Head of caudate nucleus (tissue), 42 donors: ENCODE data around the gene ADCY9.
A peak's percentile ranks its signal among the peaks of the same experiment; 100 is the strongest.
"Not testable (repeated sequence)": the region's sequence is repeated elsewhere in the genome, so short reads cannot be mapped to it uniquely, and the experiment has no call there.

Experiments
- DNase-seq, 42 donors: peaks; one replicate each; pipeline versions ENCODE4 v3.0.0 to v3.0.0-alpha.2; 2020 to 2021; ENCODE audit warnings: mixed read lengths in 7 of 42
- intact Hi-C: fragments of 100-400 bp; cut with DNase I; formaldehyde crosslinking; loops from one replicate; pipeline ENCODE4 v1.15.0; 2022

ADCY9 gene

DNA sequence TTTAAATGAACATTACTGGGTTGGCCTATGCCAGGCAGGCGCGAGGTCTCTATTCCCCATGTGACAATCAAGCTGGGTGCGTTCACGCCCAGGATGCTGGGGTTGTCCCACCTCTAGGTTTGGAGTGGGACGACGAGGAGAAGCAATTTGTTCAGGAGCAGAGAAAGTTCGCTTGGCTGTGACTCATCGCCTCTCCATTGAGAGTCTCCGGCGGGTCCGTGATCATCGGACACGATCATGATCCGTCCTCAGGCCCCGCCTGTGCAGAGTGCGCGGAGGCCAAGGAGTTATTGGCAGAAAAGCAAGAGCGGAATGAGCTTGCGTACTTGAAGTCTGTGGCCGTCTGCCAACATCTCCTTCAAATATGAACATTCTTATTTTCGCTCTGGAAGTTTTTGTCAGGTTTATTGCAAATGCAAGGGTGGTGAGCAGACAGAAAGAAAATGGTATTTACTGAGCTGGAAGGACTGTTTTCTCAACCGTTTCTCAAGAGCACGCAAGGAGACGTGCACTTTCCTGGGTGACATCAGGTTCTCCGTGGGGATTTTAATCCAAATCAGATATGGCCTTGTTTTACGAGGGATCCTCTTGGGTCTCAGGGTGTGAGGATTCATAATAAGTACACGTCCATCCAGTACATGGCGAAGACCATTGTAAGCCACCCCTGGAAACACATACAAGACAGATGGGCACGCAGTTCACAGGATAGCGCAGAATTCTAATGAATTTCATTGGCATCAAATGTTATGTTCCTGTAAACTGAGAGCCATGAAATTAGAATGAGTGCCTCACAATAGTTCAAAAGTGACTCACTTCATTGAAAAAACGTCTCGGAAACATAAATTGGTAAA is 165.7 kb downstream of the ADCY9 start:
- intact Hi-C loops: no loop called here
- DNase-seq: no peak

- intact Hi-C loops: no loop called here
These were observed 166.3 kb downstream of the ADCY9 start for GRCh38 chr16:3949946-3950342.

GRCh38 chr16:3949287-3949686 is 167.0 kb downstream of the ADCY9 start:
- no peak for DNase-seq
- intact Hi-C loops: no loop called here

More at GRCh38 chr16:3949946-3950342, 166.3 kb downstream of the ADCY9 start:
- DNase-seq: no peak

DNA sequence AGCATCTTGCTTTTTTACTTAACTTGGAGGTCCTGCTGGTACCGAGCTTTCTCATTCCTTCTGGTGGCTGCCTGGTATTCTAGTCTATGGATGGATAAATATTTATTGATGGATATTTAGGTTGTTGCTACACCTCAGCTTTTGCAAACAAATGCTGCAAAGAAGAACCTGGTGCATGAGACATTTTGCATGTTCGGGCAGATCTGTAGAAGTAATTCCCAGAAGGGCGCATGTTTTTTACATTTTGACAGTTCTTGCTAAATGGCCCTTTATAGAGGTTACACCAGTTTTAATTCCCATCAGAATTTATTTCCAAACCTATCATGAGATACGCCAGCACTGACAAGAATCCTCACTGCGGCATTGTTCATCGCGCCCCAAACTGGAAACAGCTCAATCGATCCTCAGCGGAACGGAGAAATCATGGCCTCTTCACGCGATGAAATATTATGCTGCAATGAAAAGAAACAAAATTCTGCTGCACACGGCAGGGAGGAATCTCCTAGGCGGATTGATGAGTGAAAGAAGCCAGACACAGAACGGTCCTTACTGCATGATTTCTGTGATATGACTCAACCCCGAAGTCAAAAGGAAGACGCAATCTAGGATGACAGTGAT is 167.8 kb downstream of the ADCY9 start:
- peak in 1 of 42 donors; percentile 26 for DNase-seq
- intact Hi-C loops: no loop called here

DNA sequence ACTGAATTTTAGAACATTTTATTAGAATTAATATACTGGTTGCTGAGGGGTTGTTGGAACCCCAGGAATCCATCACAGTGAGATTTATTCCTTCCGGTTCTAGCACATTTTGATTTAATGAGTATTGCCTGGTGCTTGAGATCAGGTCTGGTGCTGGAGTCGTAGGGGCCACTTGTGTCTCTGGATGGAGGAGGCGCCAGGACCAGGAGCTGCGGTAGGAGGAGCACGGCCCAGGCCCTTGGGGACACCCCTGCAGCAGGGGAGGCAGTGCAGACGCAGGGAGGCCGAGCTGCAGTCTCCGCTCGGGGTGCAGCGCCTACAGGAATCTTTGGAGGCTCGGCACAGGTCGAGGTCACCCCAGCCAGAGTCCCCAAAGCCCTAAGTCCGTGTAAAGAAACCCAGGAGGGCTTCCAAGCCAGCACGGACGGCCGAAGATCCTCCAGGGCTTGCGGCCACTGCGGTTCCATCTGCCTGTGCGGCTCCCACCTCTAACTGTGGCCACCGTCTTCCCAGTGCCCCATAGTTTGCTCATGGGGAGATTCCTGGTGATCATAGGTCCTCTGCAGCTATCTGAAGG is 169.6 kb downstream of the ADCY9 start:
- DNase-seq: peak in 1 of 42 donors; percentile 18
- intact Hi-C loops: no loop called here

DNA sequence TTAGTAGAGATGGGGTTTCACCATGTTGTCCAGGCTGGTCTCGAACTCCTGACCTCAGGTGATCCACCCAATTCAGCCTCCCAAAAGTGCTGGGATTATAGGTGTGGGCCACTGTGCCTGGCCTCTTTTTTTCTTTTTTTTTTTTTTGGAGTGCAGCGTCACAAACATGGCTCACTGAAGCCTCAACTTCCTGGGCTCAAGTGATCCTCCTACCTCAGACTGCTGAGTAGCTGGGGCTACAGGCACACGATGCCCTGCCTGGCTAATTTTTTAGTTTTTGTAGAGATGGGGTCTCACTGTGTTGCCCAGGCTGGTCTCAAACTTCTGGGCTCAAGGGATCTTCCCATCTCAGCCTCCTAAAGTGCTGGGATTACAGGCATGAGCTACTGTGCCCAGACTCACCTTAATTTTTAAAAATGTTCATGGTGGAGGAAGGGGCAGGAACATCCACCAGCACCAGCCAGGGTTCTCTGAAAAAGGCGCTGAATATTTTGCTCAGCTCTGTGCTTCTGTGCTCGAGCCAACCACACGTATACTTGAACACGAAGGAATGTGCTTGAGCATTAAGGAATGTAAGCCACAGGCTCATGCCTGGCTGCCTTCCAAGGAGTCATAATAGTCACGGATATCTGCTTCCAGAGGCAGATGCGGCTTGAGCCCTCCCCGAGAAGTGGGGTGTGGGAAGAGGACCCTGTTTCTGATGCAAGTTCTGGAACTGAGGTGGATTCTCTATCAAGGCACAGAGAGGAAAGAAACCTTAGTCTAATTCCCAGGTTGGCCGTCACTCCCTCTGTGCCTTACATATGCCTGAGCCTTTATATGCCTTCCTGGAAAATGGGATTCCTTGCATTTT is 170.3 kb downstream of the ADCY9 start:
- intact Hi-C loops: no loop called here
- peak in 1 of 42 donors; percentile 36 for DNase-seq

- intact Hi-C loops, DNase-seq: not testable (repeated sequence)
These were observed 171.8 kb downstream of the ADCY9 start for GRCh38 chr16:3944457-3944856.

GRCh38 chr16:3942146-3942545 is 174.1 kb downstream of the ADCY9 start:
- DNase-seq, intact Hi-C loops: not testable (repeated sequence)

DNA sequence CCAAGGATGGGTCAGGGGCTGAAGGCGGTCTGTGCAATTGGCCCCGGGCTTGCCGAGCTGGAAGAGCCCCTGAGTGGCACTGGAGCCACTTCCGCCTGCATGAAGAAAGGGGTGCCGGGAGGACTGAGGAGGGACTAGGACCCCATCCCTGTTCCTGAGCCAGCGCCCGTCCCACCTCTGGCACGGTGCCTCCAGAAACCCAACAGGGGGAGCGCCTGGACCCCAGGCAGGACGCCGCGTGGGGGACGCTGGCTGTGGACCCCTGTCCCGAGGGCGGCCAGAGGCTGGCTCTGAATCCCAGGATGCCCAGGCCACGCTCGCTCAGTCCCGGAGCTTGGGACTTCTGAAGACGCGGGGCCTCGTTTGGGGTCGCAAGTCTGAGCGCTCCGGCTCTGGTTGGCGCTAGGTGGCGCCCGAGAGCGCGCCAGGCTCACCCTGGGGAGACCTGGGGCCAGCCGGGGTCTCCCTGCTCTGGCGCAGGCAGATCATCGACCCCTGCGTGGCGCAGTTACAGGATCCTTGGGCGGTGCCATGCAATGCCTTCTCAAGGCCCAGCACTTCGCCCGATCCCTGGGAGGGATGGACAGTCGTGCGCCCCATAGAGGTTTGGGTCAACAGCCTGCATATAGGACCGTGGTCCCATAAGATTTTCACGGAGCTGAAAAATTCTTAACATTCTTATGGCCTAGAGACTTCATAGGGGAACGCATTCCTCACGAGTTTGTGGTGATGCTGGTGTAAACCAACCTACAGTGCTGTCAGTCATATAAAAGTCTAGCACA is 177.2 kb downstream of the ADCY9 start:
- intact Hi-C loops: no loop called here
- peak in 39 of 42 donors; percentile 22 to 75 (median 50) for DNase-seq

- intact Hi-C loops: no loop called here
- DNase-seq: peak in 2 of 42 donors; percentile 27 to 29
These were observed 177.8 kb downstream of the ADCY9 start for GRCh38 chr16:3938471-3938842.

DNA sequence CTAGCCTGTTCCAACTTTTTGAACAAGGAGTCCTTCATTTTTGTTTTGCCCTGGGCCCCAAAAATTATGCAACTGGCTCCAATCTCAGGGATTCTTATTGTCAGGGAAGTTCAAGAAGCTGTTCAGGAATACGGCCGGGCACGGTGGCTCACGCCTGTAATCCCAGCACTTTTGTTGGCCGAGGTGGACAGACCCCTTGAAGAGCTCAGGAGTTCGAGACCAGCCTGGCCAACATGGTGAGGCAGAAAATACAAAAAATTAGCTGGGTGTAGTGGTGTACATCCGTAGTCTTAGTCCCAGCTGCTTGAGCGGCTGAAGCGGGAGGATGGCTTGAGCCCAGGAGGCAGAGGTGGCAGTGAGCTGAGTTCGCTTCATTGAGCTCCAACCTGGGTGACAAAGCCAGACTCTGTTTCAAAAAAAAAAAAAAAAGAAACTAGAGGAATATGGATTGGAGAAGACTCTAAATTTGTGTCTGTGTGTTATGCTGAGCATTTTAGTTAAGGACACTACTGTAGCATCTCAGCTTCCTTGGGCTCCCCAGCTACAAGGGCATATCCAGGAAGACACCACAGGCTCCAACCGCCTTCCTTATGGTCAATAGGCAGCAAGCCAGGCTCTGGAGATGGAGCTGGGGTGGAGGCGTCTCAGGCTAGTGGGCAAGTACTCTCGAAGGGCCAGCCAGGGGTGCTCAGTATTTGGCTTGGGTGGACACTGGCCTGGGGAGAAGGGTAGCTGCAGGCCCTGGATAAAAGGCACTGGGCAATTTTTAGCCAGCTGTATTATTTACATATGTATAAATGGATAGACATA is 179.0 kb downstream of the ADCY9 start:
- DNase-seq: no peak
- intact Hi-C loops: no loop called here

DNA sequence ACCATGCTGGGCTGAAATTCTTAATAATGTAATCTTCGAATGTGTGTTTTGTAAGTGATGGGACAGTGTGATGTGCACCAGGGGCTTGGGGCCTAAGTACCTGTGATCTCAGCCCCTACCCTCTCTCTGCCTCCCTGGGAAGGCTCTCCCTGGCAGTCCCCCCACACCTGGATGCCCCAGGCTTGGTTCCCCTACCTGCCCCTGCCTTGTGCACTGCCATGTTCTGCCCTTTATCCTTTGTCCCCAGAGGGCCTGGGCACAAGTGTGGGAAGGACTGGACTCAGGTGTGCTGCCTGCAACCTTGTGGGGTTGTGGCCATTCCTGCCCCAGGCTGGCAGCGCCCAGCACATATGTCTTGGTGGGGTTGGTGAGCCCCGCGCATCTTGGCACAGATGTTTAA is 180.3 kb downstream of the ADCY9 start:
- no peak for DNase-seq
- intact Hi-C loops: no loop called here

- intact Hi-C loops: no loop called here
- no peak for DNase-seq
These were observed 181.6 kb downstream of the ADCY9 start for GRCh38 chr16:3934491-3935181.

GRCh38 chr16:3927147-3927546 is 189.1 kb downstream of the ADCY9 start:
- intact Hi-C loops, DNase-seq: not testable (repeated sequence)

DNA sequence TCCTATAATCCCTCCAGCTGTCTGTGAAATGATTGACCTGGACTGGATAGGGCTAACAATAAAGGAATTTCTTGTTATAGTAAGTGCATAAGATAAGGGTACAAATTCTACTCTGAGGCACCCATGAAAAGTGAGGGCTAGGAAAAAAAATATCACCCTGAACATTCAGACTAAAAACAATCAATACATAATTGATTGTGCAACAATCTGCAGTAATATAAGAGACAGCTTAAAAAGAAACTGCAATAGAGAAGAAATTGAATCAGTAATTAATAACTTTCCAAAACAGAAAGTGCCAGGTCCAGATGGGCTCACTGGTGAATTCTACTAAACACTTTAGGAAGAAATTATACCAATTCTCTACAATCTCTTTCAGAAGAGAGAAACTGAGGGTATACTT is 191.5 kb downstream of the ADCY9 start:
- intact Hi-C loops: no loop called here
- DNase-seq: no peak

DNA sequence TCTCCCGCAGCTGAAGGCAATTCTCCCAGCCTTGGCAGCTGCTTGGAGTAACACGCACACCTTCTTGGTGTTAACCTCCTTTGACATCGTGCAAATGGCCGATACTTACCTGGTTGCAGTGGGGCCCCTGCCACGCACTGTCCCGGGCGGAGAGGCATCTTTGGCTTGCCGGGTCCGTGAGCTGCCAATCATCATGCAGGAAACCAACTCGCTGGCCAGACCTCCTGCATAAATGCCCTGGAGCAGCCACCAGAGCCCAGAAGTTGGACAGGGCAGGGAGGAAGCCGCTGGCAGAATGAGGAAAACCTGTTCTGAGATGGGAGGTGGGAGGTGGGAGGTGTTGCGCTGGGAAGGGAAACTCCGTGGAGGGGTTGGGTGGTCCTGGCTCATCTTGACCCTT is 194.0 kb downstream of the ADCY9 start:
- intact Hi-C loops: no loop called here
- DNase-seq: no peak

DNA sequence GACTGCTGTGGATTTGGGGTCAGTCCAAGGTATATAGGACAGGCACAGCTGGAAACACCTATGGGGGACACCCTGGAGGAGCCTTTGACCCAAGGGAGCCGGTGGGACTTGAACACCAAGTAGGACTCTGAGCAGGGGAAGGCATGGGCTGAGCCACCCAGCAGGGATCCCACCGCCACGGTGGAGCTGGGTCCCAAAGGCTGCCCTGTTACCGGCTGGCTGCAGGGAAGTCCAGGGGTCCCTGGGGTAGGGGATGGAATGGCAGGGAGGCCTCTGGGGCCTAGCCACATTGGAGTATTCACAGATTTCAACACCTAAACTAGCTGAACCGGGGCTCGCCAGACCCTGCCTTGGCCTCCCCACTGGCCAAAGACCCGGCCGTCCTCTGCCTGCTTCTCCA is 196.0 kb downstream of the ADCY9 start:
- peak in 1 of 42 donors; percentile 10 for DNase-seq
- intact Hi-C loops: no loop called here
